Measurements from ENCODE around the gene PISD.
"Not testable (repeated sequence)": the region's sequence is repeated elsewhere in the genome, so short reads cannot be mapped to it uniquely, and the experiment has no call there.

Gene PISD

DNA sequence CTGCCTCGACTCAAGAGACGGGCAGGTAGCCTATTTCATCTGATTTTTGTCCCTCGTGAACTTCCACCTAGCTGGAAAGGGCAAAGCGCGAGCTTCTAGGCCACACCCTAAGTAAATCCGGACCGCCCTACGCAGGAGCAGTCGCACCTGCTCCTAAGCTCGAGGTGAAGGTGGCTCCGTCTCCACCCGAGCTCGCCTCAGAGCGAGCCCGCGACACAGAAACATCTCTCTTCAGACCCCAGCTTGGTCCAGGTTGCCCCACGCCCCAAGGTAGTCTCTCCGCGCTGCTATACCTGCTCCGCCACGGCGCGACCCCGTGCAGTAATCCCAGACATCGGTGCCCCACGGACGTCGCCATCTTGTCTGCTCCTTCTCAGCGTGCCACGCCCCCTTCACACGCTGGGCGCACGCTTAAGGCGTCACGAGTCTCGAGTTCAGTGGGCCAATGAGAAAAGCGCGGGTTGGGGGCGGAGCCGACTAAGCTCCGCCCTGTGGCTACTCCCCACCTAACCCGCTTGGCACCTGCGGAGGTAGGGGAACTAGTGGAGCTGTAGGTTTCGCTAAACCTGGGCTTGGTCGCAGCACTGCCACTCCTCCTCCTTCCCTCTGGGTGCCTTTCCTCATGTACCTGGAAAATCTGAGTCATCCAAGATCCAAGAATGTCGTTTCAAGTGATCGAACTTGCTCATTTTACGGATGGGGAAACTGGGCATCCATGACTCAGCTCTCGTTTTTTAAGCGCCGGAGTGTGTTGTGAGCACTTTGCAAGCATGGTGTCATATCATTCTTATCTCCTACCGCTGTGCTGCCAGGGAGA lies at the start of gene PISD:
Gene PISD (minus strand): TSS at position 365 of the 817 bp plus-strand sequence. CDS start 7 bp downstream, at position 358.
- DNase-seq, result peak; percentile 96

DNA sequence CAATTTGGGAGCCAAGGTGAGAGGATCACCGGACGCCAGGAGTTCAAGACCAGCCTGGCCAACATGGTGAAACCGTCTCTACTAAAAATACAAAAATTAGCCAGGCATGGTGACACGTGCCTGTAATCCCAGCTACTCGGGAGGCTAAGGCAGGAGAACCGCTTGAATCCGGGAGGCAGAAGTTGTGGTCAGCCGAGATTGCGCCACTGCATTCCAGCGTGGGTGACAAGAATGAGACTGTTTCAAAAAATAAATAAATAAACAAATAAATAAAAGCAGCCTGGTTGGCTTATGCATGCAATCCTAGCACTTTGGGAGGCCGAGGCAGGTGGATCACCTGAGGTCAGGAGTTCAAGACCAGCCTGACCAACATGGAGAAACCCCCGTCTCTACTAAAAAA lies 49.2 kb upstream of the PISD start:
- DNase-seq, result not testable (repeated sequence)

DNA sequence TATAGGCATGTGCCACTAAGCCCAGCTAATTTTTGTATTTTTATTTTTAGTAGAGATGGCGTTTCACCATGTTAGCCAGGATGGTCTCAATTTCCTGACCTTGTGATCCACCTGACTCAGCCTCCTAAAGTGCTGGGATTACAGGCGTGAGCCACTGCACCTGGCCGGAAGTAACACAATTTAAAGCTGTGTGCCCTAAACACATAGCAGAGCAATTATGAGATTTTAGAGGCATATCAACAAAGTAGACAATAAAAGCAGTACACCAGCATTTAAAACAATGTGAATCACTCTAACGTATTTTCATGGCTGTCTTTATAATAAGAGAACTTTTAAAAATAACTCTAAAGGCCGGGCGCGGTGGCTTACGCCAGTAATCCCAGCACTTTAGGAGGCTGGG lies 45.5 kb upstream of the PISD start:
- DNase-seq, result no peak

DNA sequence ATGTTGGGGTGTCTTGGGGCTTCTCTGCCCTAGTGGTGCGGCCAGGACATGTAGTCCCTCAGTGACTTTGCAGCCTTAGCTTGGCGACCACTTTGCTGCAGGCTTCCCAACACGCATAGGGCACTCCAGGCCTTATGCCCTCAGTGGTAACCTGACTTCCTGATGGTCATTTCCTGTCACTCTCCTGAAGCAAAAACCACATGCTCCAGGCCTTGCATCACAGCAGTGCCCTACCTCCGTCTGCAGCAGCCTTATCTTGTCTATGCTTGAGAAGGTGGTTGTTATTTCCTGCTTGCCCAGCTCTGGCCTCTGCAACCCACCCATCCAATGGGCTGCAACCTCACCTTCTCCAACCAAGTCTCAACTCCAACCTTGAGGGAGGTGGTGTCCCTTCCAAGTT lies 33.4 kb upstream of the PISD start:
- DNase-seq, result no peak

DNA sequence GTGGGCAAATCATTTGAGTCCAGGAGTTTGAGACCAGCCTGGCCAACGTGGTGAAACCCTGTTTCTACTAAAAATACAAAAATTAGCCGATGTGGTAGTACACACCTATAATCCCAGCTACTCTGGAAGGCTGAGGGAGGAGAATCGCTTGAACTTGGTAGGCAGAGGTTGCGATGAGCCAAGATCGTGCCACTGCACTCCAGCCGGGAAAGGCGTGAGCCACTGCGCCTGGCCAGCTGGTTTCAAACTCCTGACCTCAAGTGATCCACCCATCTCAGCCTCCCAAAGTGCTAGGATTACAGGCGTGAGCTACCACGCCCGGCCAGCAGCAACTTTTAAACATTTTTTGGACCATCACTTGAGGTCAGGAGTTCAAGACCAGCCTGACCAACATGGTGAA lies 32.0 kb upstream of the PISD start:
- DNase-seq, result not testable (repeated sequence)

DNA sequence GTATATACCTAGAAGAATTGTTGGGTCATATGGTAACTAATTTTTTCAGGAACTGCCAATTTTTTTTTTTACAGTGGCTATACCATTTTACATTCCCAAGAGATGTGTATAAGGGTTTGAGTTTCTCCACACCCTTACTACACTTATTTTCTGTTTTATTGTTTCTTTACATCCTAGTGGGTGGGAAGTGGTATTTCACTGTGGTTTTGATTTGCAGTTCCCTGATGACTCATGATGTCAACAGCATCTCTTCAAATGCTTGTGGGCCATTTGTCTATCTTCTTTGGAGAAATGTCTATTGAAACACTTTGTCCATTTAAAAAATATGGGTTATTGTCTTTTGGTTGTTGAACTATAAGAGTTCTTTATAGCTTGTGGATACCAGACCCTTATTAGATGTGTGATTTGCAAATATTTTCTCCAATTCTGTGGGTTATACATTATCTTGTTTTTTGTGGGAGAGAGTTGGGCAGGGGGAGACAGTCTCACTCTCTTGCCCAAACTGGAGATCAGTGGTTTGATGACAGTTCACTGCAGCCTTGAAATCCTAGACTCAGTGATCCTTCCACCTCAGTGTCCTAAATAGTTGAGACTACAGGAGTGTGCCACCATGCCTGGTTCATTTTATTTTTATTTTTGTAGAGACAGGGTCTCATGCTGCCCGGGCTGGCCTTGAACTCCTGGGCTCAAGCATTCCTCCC lies 30.3 kb upstream of the PISD start:
- DNase-seq, result no peak

DNA sequence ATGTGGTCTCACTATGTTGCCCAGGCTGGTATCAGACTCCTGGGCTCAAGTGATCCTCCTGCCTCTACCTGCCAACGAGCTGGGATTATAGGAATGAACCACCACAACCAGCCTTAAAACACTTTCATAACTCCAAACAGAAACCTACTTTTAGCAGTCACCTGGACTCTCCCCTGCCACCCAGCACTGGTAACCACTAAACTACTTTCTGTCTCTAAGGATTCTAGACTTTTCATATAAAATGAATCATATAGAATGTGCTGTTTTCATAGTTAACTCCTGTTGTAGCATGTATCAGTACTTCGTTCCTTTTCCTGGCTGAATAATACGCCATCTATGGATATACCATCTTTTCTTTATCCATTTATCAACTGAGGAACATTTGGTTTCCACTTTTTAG lies 29.4 kb upstream of the PISD start:
- no peak for DNase-seq

DNA sequence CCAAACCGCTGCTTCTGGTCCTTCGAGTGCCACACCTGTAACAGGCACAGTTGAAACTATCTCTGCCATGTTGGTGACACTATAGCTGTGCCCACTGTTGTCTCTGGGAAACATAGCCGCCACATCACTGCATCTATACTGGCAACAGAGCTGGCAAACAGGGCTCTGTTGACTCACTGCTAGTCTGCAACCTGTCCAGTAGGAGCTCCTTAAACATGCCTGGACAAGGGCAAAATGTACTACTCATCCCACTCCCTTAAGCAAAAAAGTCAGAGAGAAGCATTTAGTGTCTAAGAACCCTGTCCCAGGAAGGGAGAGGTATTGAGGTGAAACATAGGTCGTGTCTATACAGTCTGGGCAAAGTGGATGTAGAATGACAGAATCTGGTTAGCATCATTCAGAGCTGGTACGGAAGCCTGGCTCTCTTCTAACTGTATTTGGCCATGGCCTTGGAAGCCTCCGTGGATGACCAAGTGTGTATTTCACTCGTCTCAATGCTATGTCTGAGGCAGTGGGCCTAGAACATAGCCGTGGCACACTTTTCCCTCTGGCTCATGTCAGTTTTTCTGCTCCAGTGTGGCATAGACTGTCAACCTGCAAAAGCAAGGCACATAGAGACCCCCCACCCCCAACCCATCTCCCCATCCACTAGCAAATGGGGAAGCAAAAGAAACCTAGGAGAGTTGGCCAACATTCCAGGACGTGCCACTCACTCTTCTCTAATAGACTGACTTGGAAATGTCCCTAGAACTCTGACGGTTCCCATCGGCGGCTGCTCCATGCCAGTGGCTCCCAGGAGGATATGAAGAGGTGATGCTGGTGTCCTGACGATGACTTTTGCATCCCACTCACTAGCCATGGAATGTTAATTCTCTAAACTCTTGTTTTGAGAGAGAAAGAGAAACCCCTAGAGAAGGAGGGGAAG lies 21.4 kb upstream of the PISD start:
- DNase-seq, result no peak

DNA sequence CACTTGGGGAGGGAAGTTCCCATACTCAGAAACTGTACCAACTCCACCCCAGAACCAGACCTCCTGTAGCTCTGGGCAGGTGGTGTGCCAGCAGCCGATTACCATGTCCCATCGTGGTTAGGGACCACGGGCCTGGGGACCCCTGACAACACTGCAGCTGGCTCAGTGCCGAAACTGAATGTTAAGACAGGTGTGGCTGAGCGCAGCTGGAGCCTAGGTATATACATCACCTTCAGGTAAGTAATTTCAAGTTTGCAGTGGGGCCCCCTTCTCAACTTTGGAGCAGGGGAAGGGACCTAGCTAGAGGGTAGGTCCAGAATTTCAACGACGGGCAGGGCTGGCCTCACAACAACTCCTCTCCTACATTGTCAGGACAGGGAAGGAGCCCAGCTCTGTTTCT lies 20.7 kb upstream of the PISD start:
- no peak for DNase-seq

DNA sequence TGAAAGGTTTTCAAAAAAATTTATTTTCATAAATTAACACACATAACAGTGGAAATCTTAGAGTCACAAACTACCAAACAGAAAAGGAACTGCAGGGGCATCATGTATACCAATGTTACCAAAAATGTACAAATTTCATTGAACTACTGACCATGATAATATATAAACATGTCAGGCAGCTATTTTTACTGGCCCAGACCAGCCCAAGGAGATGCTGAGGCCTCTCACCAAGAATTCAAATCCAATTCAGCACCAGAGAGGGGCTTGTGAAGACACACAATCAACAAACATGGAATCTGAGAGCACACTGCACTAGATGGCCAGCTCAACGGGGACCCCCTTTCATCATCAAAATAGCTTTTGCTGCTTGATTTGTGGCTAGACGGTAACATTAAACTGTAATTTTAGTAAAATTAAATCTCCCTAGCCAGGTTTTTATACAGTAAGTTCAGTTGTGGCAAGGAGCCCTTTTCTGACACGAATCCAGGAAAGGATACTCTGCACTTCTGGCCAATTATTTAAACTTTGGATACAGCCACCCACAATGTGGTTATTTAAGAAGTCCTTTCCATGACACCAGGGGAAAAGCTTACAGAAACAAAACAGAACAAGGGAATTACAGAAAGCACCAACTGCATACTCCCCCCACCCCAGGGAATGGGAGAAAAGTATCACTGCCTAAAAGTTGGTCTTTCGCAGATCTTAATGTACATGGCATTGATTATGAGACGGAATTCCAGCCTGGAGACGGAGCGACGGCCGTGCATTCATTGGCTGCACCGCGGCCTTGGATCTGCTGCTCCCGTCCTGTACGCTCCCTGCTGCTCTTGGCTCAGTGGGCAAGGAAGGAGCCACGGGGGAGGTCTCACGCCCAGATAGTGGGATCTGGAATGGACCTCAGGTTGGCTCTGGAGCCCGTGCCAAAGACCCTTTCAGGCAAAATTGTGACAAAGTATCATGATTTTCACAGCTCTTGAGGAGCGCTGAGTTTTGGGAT lies 19.6 kb upstream of the PISD start:
- DNase-seq, result peak; percentile 67

DNA sequence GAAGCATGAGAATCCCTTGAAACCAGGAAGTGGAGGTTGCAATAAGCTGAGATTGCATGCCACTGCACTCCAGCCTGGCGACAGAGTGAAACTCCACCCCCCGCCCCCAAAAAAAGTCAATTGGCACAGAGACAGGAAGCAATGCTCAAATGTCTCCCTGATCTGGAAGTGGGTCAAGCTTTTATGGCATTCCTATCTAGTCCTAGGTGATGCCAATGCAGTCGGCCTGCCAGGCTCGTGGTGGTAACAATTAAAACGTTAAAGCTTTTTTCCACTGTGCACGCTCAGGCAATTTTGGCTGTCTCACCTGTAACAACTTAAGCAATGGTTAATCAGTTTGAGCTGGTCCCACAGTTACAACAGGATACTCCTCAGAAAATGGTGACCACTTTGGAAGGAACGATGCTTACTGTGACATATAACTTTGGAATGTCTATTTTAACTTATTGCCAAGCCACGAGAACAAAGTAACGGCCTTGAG lies 18.9 kb upstream of the PISD start:
- DNase-seq, result no peak

DNA sequence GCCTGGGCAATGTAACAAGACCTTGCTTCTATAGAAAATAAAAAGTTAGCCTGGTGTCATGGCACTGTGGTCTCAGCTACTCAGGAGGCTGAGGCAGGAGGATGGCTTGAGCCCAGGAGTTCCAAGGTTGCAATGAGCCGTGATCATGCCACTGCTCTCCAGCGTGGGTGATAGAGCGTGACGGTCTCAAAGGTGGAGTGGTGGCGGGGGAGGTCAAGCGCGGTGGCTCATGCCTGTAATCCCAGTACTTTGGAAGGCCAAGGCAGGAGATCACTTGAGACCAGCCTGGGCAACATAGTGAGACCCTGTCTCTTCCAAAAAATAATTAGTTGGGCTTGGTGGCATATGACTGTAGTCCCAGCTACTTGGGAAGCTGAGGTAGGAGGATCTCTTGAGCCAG lies 16.7 kb upstream of the PISD start:
- DNase-seq, result no peak

DNA sequence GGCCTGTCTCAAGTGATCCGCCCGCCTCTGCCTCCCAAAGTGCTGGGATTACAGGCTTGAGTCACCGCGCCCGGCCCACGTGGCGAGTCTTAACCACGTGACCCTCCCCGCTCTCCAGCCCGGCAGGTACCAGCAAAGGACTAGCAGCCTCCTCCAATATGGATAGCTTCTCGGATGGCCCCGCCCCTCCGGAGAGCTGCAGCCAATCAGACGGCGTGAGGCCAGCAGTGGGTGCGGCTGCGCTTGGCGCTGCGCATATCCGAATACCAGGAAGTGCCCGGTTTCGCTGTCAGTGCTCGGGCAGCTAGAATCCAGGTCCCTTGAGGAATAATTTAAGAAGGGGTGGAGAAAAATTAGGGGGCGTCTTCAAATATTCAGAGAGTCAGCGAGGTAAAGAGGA lies 14.7 kb upstream of the PISD start:
- peak; percentile 91 for DNase-seq

DNA sequence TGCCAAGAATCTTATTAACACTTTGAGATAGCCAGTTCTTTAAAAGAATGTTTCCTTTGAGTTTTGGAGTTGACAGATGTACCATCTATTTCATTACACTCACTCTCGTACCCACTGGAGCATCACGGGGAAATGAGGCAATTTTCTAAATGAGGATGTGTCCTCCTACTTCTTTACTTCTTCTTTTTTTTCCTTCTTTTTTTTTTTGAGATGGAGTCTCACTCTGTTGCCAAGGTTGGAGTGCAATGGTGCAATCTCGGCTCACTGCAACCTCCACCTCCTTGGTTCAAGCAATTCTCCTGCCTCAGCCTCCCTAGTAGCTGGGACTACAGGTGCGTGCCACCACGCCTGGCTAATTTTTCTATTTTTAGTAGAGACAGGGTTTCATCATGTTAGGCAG lies 12.2 kb upstream of the PISD start:
- not testable (repeated sequence) for DNase-seq

DNA sequence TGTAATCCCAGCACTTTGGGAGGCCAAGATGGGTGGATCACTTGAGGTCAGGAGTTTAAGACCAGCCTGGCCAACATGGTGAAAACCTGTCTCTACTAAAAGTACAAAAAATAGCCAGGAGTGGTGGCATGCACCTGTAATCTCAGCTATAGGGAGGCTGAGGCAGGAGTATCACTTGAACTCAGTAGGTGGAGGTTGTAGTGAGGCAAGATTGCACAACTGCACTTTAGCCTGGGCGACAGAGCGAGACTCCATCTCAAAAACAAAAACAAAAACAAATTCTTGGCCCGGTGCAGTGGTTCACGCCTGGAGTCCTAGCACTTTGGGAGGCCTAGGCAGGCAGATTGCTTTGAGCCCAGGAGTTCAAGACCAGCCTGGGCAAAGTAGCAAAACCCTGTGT lies 6.8 kb upstream of the PISD start:
- DNase-seq, result not testable (repeated sequence)

DNA sequence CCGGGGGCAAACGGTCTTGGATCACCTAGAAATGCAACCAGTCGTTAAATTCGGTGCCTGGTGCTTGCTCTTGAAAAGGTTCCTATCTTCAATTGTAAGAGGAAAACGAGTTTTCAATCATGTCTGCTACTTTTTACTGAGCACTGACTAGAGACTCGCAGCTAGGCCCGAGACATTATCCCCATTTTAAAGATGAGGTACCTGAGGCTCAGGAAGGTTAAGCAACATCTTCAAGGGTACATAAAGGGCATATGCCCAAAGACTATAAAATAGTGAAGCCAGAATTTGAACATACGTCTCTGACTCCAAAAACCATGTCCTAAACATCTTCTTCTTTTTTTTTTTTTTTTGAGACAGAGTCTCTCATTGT lies 638 bp upstream of the PISD start:
- no peak for DNase-seq

DNA sequence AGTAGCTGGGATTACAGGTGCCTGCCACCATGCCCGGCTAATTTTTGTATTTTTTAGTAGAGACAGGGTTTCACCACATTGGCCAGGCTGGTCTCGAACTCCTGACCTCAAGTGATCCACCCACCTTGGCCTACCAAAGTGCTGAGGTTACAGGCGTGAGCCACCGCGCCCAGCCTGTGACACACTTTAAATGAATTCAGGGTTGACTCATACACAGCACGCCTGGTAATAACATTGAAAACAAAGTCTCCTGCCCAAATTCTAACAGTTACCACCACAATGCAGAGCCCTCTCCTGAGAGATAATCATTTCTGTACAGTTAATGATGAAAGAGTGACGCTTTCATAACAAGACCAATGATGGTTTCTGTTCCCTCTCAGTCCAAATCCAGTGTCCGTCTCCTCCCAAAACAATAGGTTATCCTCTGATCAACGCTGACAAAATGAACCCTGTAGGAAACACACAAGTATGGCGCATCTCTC lies 1.1 kb downstream of the PISD start:
- not testable (repeated sequence) for DNase-seq

DNA sequence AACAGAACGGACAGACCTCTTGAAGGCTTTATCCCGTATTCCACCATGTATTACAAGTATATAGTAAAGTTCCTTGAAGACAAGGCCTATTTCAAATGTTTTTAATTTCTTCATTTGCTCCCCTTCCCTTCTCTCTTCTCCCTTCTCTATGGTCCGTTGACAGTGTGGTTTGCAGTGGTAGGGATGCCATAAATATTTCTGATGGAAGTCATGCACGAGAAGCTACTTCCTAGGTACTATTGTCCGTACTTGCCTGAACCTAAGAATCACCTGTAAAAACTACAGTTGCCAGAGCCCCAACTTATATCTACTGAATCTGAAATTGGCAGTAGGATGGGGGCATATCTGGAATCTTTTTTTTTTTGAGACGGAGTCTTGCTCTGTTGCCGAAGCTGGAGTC lies 2.8 kb downstream of the PISD start:
- DNase-seq, result no peak

DNA sequence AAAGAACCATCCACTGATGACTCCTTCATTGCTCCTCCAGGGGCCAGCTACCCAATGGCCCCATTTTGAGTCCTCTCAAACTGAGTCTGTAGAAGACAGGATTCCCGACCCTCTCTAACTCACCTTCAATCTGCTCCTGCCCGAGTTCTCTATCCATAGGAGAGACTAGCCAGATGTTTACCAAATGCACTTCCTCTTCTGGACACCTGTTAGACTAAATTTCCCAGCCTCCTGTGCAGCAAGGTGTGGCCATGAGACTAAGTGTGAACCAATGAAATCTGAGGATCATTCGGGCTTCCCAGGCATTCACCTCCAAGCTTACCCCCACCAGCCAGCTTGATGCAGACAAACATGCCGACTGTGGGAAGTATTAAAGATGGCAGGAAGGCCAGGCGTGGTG lies 7.6 kb downstream of the PISD start:
- DNase-seq, result no peak

DNA sequence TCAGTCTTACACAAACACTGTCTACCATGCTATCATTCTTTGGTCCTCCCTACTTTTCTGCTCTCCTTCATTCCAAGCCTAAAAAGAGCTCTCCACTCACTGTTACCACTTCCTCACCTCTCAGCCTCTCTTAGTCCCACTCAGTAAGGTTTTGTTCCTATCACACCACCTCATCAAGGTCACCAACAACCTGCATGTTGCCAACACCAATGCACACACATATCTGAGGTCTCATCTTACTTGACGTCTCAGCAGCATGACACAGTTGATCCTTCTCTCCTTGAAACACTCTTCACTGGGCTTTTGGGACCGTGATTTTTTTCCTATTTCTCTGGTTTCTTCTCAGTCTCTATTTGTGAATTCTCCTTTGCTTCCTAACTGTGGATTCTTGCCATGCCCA lies 8.1 kb downstream of the PISD start:
- no peak for DNase-seq

DNA sequence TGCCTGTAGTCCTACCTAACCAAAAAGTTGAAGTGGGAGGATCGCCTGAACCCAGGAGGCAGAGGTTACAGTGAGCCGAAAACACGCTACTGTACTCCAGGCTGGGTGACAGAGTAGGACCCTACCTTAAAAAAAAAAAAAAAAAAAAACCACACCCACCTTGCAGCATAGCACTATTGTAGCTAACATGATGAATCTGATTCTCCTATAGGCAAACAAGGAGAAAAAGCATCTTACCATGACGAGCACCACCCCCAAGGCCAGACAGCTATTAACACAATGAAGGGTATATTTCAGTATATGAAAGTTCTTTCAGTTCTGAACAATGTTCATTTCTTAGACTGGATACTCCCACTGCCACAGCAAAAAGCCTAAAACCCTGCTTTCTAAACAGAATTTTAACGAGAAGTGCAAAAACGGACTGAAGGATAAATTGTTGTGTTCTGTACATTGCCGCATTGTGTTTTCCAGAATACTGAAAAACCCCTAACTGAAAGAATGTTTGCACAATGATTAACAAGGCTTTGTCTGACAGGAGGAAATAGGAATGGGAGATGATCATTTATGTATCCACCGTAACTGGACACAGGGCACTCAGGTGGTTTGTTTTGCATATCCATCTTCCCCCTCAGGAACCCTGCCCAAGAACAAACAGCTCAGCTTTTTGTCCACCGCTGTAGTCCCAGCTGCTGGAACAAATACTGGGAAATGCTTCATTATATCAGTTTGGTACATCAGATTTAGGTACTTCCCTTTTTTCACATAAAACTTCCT lies 8.9 kb downstream of the PISD start:
- no peak for DNase-seq

All from left hindlimb (tissue), 1 donor.